ENCODE results near the gene MAP3K21. TPM values are rescaled to one million over a fixed set of nuclear protein-coding genes. Genes with fewer than 3 reads are reported as not detected.

Gene MAP3K21
- total RNA-seq, 1 experiment from 2014 or later = 5.1 TPM

GRCh38 chr1:233359431-233359830 lies 31.9 kb downstream of the MAP3K21 start:
- DNase-seq (ENCODE audit: low spot score) = no peak

- no peak for DNase-seq (ENCODE audit: low spot score)
Measured at GRCh38 chr1:233359905-233360304, 32.4 kb downstream of the MAP3K21 start.

GRCh38 chr1:233360525-233361102 lies 33.1 kb downstream of the MAP3K21 start:
- no peak for DNase-seq (ENCODE audit: low spot score)

GRCh38 chr1:233361876-233362275 lies 34.4 kb downstream of the MAP3K21 start:
- DNase-seq (ENCODE audit: low spot score) = no peak

- DNase-seq (ENCODE audit: low spot score) = no peak
Measured at GRCh38 chr1:233362743-233363142, 35.2 kb downstream of the MAP3K21 start.

- no peak for DNase-seq (ENCODE audit: low spot score)
Measured at GRCh38 chr1:233364026-233364425, 36.5 kb downstream of the MAP3K21 start.

- DNase-seq (ENCODE audit: low spot score) = no peak
Measured at GRCh38 chr1:233364695-233365539, 37.4 kb downstream of the MAP3K21 start.

- no peak for DNase-seq (ENCODE audit: low spot score)
Measured at GRCh38 chr1:233366575-233366974, 39.1 kb downstream of the MAP3K21 start.

- peak; percentile 67 for DNase-seq (ENCODE audit: low spot score)
Measured at GRCh38 chr1:233367057-233367803, 39.7 kb downstream of the MAP3K21 start.

GRCh38 chr1:233368106-233368788 lies 40.7 kb downstream of the MAP3K21 start:
- DNase-seq (ENCODE audit: low spot score) = peak; percentile 14

- no peak for DNase-seq (ENCODE audit: low spot score)
Measured at GRCh38 chr1:233368789-233369130, 41.2 kb downstream of the MAP3K21 start.

- no peak for DNase-seq (ENCODE audit: low spot score)
Measured at GRCh38 chr1:233372218-233373120, 44.9 kb downstream of the MAP3K21 start.

GRCh38 chr1:233373226-233373625 lies 45.7 kb downstream of the MAP3K21 start:
- no peak for DNase-seq (ENCODE audit: low spot score)

- DNase-seq (ENCODE audit: low spot score) = no peak
Measured at GRCh38 chr1:233375653-233376052, 48.1 kb downstream of the MAP3K21 start.

GRCh38 chr1:233376382-233377110 lies 49.0 kb downstream of the MAP3K21 start:
- DNase-seq (ENCODE audit: low spot score) = no peak

- no peak for DNase-seq (ENCODE audit: low spot score)
Measured at GRCh38 chr1:233379869-233380438, 52.4 kb downstream of the MAP3K21 start.

GRCh38 chr1:233381806-233382205 lies 54.3 kb downstream of the MAP3K21 start:
- no peak for DNase-seq (ENCODE audit: low spot score)

GRCh38 chr1:233383984-233384383 lies 56.5 kb downstream of the MAP3K21 start:
- no peak for DNase-seq (ENCODE audit: low spot score)

GRCh38 chr1:233386336-233386735 lies 58.8 kb downstream of the MAP3K21 start:
- no peak for DNase-seq (ENCODE audit: low spot score)

- no peak for DNase-seq (ENCODE audit: low spot score)
Measured at GRCh38 chr1:233387585-233387984, 60.1 kb downstream of the MAP3K21 start.
